ENCODE measurements around the gene DSG2.

The DSG2 gene

DNA sequence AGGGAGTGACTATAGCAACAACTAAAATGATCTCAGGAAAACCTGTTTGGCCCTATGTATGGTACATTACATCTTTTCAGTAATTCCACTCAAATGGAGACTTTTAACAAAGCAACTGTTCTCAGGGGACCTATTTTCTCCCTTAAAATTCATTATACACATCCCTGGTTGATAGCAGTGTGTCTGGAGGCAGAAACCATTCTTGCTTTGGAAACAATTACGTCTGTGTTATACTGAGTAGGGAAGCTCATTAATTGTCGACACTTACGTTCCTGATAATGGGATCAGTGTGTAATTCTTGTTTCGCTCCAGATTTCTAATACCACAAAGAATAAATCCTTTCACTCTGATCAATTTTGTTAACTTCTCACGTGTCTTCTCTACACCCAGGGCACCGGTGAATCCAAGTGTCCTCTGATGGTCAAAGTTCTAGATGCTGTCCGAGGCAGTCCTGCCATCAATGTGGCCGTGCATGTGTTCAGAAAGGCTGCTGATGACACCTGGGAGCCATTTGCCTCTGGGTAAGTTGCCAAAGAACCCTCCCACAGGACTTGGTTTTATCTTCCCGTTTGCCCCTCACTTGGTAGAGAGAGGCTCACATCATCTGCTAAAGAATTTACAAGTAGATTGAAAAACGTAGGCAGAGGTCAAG lies 94.7 kb downstream of the DSG2 start:
- DNase-seq, result no peak

DNA sequence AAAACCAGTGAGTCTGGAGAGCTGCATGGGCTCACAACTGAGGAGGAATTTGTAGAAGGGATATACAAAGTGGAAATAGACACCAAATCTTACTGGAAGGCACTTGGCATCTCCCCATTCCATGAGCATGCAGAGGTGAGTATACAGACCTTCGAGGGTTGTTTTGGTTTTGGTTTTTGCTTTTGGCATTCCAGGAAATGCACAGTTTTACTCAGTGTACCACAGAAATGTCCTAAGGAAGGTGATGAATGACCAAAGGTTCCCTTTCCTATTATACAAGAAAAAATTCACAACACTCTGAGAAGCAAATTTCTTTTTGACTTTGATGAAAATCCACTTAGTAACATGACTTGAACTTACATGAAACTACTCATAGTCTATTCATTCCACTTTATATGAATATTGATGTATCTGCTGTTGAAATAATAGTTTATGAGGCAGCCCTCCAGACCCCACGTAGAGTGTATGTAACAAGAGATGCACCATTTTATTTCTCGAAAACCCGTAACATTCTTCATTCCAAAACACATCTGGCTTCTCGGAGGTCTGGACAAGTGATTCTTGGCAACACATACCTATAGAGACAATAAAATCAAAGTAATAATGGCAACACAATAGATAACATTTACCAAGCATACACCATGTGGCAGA lies 97.3 kb downstream of the DSG2 start:
- DNase-seq, result no peak

DNA sequence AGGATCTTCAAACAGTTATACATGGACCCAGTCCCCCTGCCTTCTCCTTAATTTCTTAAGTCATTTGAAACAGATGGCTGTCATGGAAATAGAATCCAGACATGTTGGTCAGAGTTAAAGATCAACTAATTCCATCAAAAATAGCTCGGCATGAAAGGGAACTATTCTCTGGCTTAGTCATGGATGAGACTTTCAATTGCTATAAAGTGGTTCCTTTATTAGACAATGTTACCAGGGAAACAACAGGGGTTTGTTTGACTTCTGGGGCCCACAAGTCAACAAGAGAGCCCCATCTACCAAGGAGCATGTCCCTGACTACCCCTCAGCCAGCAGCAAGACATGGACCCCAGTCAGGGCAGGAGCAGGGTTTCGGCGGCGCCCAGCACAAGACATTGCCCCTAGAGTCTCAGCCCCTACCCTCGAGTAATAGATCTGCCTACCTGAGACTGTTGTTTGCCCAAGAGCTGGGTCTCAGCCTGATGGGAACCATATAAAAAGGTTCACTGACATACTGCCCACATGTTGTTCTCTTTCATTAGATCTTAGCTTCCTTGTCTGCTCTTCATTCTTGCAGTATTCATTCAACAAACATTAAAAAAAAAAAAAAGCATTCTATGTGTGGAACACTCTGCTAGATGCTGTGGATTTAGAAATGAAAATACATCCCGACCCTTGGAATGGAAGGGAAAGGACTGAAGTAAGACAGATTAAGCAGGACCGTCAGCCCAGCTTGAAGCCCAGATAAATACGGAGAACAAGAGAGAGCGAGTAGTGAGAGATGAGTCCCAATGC lies 98.3 kb downstream of the DSG2 start:
- DNase-seq, result no peak

DNA sequence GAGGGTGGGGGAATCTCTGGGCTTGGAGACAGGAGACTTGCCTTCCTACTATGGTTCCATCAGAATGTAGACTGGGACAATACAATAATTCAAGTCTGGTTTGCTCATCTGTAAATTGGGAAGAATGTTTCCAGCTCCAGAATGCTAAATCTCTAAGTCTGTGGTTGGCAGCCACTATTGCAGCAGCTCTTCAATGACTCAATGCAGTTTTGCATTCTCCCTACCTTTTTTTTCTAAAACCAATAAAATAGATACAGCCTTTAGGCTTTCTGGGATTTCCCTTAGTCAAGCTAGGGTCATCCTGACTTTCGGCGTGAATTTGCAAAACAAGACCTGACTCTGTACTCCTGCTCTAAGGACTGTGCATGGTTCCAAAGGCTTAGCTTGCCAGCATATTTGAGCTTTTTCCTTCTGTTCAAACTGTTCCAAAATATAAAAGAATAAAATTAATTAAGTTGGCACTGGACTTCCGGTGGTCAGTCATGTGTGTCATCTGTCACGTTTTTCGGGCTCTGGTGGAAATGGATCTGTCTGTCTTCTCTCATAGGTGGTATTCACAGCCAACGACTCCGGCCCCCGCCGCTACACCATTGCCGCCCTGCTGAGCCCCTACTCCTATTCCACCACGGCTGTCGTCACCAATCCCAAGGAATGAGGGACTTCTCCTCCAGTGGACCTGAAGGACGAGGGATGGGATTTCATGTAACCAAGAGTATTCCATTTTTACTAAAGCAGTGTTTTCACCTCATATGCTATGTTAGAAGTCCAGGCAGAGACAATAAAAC lies 100.2 kb downstream of the DSG2 start:
- DNase-seq, result no peak
